Brain microvascular endothelial cell (primary cell): Measurements from ENCODE around the gene SLC51B.

Experiments used
- DNase-seq: peaks from one replicate; pipeline ENCODE4 v3.0.0-alpha.2; 2020
- H3K27ac ChIP-seq: fragments of 250-450 bp; sonication (Bioruptor Pico); 2 replicates; pipeline ENCODE4 v1.5.1; 2020; ENCODE audit warnings: mild to moderate bottlenecking, moderate library complexity
- H3K27me3 ChIP-seq: fragments of 250-450 bp; sonication (Bioruptor Pico); replicated peaks from 2 replicates; pipeline ENCODE4 v1.5.1; 2020; ENCODE audit warnings: mild to moderate bottlenecking
- H3K36me3 ChIP-seq: fragments of 250-450 bp; sonication (Bioruptor Pico); replicated peaks from 2 replicates; pipeline ENCODE4 v1.5.1; 2020; ENCODE audit warnings: mild to moderate bottlenecking
- H3K4me3 ChIP-seq: 2 replicates; pipeline ENCODE4 v1.5.1; 2011; ENCODE audit warnings: low read depth, mild to moderate bottlenecking, control low read depth, low read length, moderate library complexity
- CTCF ChIP-seq: IDR thresholded peaks from 2 replicates; pipeline ENCODE4 v1.5.1; 2011; ENCODE audit warnings: low read depth, mild to moderate bottlenecking, moderate library complexity, low read length, control low read depth, inconsistent platforms; ENCODE audit errors: missing control alignments
- in situ Hi-C: cut with HindIII; loops from 2 replicates; pipeline ENCODE4 v1.10.0; 2017; ENCODE audit warnings: low sequenced_read_pairs, low pct_ligation_motif_present

SLC51B gene

GRCh38 chr15:65055201-65055870 is 10.1 kb downstream of the SLC51B start:
- H3K4me3 ChIP-seq = no peak overlapping the region
- no peaks in the 10 kb centered on the region for H3K27me3 ChIP-seq
- no peaks in the 10 kb centered on the region for H3K36me3 ChIP-seq
- in situ Hi-C loops = no loop called here
- DNase-seq = peak; percentile 20
- no peak for TF ChIP-seq CTCF
- H3K27ac ChIP-seq = no peak overlapping the region

- DNase-seq = no peak
- Histone ChIP-seq H3K4me3 (no peak overlapping the region), H3K36me3 (no peaks in the 10 kb centered on the region), H3K27me3 (no peaks in the 10 kb centered on the region), H3K27ac (no peak overlapping the region)
- TF ChIP-seq CTCF = no peak
- in situ Hi-C loops = no loop called here
Measured at GRCh38 chr15:65056106-65056505, 10.9 kb downstream of the SLC51B start.

GRCh38 chr15:65056868-65057548 is 11.8 kb downstream of the SLC51B start:
- Histone ChIP-seq H3K4me3 (no peak overlapping the region), H3K27me3 (no peaks in the 10 kb centered on the region), H3K36me3 (no peaks in the 10 kb centered on the region), H3K27ac (no peak overlapping the region)
- DNase-seq = peak; percentile 17
- no peak for TF ChIP-seq CTCF
- in situ Hi-C loops = no loop called here

- no peak overlapping the region for H3K4me3 ChIP-seq
- DNase-seq = no peak
- no peak overlapping the region for H3K27ac ChIP-seq
- no peaks in the 10 kb centered on the region for H3K27me3 ChIP-seq
- in situ Hi-C loops = no loop called here
- no peak for TF ChIP-seq CTCF
- H3K36me3 ChIP-seq = no peaks in the 10 kb centered on the region
Measured at GRCh38 chr15:65057549-65057940, 12.4 kb downstream of the SLC51B start.

GRCh38 chr15:65058394-65059368 is 13.5 kb downstream of the SLC51B start:
- no peak for DNase-seq
- no peak overlapping the region for H3K4me3 ChIP-seq
- in situ Hi-C loops = no loop called here
- TF ChIP-seq CTCF = no peak
- no peaks in the 10 kb centered on the region for H3K27me3 ChIP-seq
- H3K27ac ChIP-seq = no peak overlapping the region
- H3K36me3 ChIP-seq = no peaks in the 10 kb centered on the region
